GM18867 (cell line): Measurements from ENCODE around the gene STOML2.
A peak's percentile ranks its signal among the peaks of the same experiment; 100 is the strongest.

Experiments used
- ATAC-seq: cut with Tn5 transposase; IDR thresholded peaks from one replicate; pipeline ENCODE4 v1.9.1; 2021; ENCODE audit warnings: mild to moderate bottlenecking, moderate library complexity; ENCODE audit not compliant: unreplicated experiment

STOML2 gene

GRCh38 chr9:35107297-35108290 lies 4.7 kb upstream of the STOML2 start:
- ATAC-seq = no peak

GRCh38 chr9:35106343-35106730 lies 3.4 kb upstream of the STOML2 start:
- no peak for ATAC-seq

GRCh38 chr9:35105571-35106342 lies 2.8 kb upstream of the STOML2 start:
- no peak for ATAC-seq

GRCh38 chr9:35105126-35105525 lies 2.2 kb upstream of the STOML2 start:
- ATAC-seq = no peak

- no peak for ATAC-seq
These were observed 1.7 kb upstream of the STOML2 start for GRCh38 chr9:35104586-35104985.

GRCh38 chr9:35103660-35104191 lies 795 bp upstream of the STOML2 start:
- ATAC-seq = no peak

GRCh38 chr9:35102465-35102768 lies 514 bp downstream of the STOML2 start:
- peak; percentile 18 for ATAC-seq

GRCh38 chr9:35097573-35097972 lies 5.4 kb downstream of the STOML2 start:
- no peak for ATAC-seq

- peak; percentile 85 for ATAC-seq
These were observed 6.7 kb downstream of the STOML2 start, which contains the start of gene PIGO for GRCh38 chr9:35096035-35096849. PIGO (minus strand) TSS chr9:35096591; CDS start chr9:35095565, 1,026 bp downstream.

- no peak for ATAC-seq
These were observed 11.4 kb downstream of the STOML2 start for GRCh38 chr9:35091536-35091935.

- ATAC-seq = no peak
These were observed 13.5 kb downstream of the STOML2 start for GRCh38 chr9:35089434-35089833.

GRCh38 chr9:35085078-35085477 lies 17.9 kb downstream of the STOML2 start:
- no peak for ATAC-seq

- peak; percentile 87 for ATAC-seq
These were observed 23.2 kb downstream of the STOML2 start, which contains the start of gene FANCG for GRCh38 chr9:35079426-35080341. FANCG (minus strand) TSS chr9:35079942; CDS start chr9:35079524, 418 bp downstream.

- no peak for ATAC-seq
These were observed 23.9 kb downstream of the STOML2 start for GRCh38 chr9:35079041-35079425.

- ATAC-seq = no peak
These were observed 24.9 kb downstream of the STOML2 start for GRCh38 chr9:35078066-35078465.

GRCh38 chr9:35076848-35077247 lies 26.1 kb downstream of the STOML2 start:
- no peak for ATAC-seq

GRCh38 chr9:35075358-35075757 lies 27.6 kb downstream of the STOML2 start:
- no peak for ATAC-seq

GRCh38 chr9:35074791-35075190 lies 28.1 kb downstream of the STOML2 start:
- no peak for ATAC-seq

- no peak for ATAC-seq
These were observed 28.8 kb downstream of the STOML2 start for GRCh38 chr9:35074141-35074540.

- no peak for ATAC-seq
These were observed 29.7 kb downstream of the STOML2 start for GRCh38 chr9:35073279-35073612.
